GM12891 (cell line): ENCODE data around the gene CCDC157.

Experiments used
- PAX5 ChIP-seq: IDR thresholded peaks from 2 replicates; pipeline ENCODE4 v1.6.1; 2011; ENCODE audit warnings: low read length, moderate library complexity, mild to moderate bottlenecking; ENCODE audit not compliant: insufficient read depth, severe bottlenecking
- POLR2A ChIP-seq: IDR thresholded peaks from 2 replicates; pipeline ENCODE4 v1.6.1; 2011; ENCODE audit warnings: low read depth, low read length, control low read depth
- POLR2AphosphoS5 ChIP-seq: IDR thresholded peaks from 2 replicates; pipeline ENCODE4 v1.6.1; 2011; ENCODE audit warnings: low read depth, low read length, control low read depth
- POU2F2 ChIP-seq: IDR thresholded peaks from 2 replicates; pipeline ENCODE4 v1.6.1; 2011; ENCODE audit warnings: low read depth, mild to moderate bottlenecking, control low read depth, low read length, moderate library complexity
- SPI1 ChIP-seq: IDR thresholded peaks from 2 replicates; pipeline ENCODE4 v1.6.1; 2011; ENCODE audit warnings: low read depth, low read length, control low read depth
- TAF1 ChIP-seq: IDR thresholded peaks from 2 replicates; pipeline ENCODE4 v1.6.1; 2011; ENCODE audit warnings: low read depth, low read length, control low read depth

DNA sequence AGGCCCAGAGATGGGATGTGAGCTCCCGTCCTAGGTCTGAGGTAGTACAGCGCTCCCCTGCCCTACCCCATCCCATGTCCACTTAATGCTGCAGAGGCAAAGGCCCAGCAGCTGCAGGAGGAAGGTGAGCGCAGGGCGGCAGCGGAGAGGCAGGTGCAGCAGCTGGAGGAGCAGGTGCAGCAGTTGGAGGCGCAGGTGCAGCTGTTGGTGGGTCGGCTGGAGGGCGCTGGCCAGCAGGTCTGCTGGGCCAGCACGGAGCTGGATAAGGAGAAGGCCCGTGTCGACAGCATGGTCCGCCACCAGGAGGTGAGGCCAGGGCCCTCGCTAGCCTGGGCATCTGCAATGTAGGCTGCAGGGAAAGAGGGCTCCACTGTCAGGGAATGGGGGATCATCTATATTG is 15.2 kb downstream of the CCDC157 start:
- TF ChIP-seq POLR2AphosphoS5, result no peak
- TF ChIP-seq POLR2A, result no peak
- TF ChIP-seq SPI1, result no peak
- no peak for TF ChIP-seq PAX5
- no peak for TF ChIP-seq TAF1
- no peak for TF ChIP-seq POU2F2
